Measurements from ENCODE around the gene ZNF329.

The ZNF329 gene

GRCh38 chr19:58118979-58119733 lies 31.4 kb downstream of the ZNF329 start:
- DNase-seq (ENCODE audit: insufficient read length, low spot score): no peak
- no peak for FAIRE-seq
- no peak for TF ChIP-seq CTCF (IDR thresholded peaks at IDR 0.05; ENCODE audit: insufficient read depth, missing control alignments)

GRCh38 chr19:58117841-58118575 lies 32.6 kb downstream of the ZNF329 start:
- DNase-seq (ENCODE audit: insufficient read length, low spot score): no peak
- FAIRE-seq: no peak
- TF ChIP-seq CTCF (IDR thresholded peaks at IDR 0.05; ENCODE audit: insufficient read depth, missing control alignments): no peak

- no peak for FAIRE-seq
- DNase-seq (ENCODE audit: insufficient read length, low spot score): no peak
- no peak for TF ChIP-seq CTCF (IDR thresholded peaks at IDR 0.05; ENCODE audit: insufficient read depth, missing control alignments)
Measured at GRCh38 chr19:58108546-58108817, 42.1 kb downstream of the ZNF329 start.

GRCh38 chr19:58107778-58108545 lies 42.6 kb downstream of the ZNF329 start:
- FAIRE-seq (no peak), DNase-seq (ENCODE audit: insufficient read length, low spot score) (no peak)
- no peak for TF ChIP-seq CTCF (IDR thresholded peaks at IDR 0.05; ENCODE audit: insufficient read depth, missing control alignments)

- FAIRE-seq: no peak
- no peak for DNase-seq (ENCODE audit: insufficient read length, low spot score)
- no peak for TF ChIP-seq CTCF (IDR thresholded peaks at IDR 0.05; ENCODE audit: insufficient read depth, missing control alignments)
Measured at GRCh38 chr19:58098682-58098998, 51.9 kb downstream of the ZNF329 start.

GRCh38 chr19:58097781-58098681 lies 52.6 kb downstream of the ZNF329 start, which contains the start of gene ZSCAN18:
Gene ZSCAN18, minus strand, starts transcription at chr19:58098231. Its CDS starts 7,964 bp downstream, at chr19:58090267.
- DNase-seq (ENCODE audit: insufficient read length, low spot score): peak; percentile 97

More at GRCh38 chr19:58097781-58098681, 52.6 kb downstream of the ZNF329 start, which contains the start of gene ZSCAN18:
- FAIRE-seq: no peak
- TF ChIP-seq CTCF (IDR thresholded peaks at IDR 0.05; ENCODE audit: insufficient read depth, missing control alignments): no peak

Data from D721Med (cell line).